HG02798 (cell line): ENCODE results near the gene FAM72B.
A peak's percentile ranks its signal among the peaks of the same experiment; 100 is the strongest.
"Not testable (repeated sequence)": the region's sequence is repeated elsewhere in the genome, so short reads cannot be mapped to it uniquely, and the experiment has no call there.

Source experiments
- ATAC-seq: cut with Tn5 transposase; IDR thresholded peaks from one replicate; pipeline ENCODE4 v1.9.1; 2021; ENCODE audit warnings: mild to moderate bottlenecking; ENCODE audit not compliant: unreplicated experiment, poor library complexity

Gene FAM72B

GRCh38 chr1:121156958-121157603 is 27.1 kb downstream of the FAM72B start:
- not testable (repeated sequence) for ATAC-seq

GRCh38 chr1:121155671-121156358 is 28.3 kb downstream of the FAM72B start:
- not testable (repeated sequence) for ATAC-seq

GRCh38 chr1:121154811-121155210 is 29.3 kb downstream of the FAM72B start:
- ATAC-seq: not testable (repeated sequence)

GRCh38 chr1:121152788-121153187 is 31.4 kb downstream of the FAM72B start:
- ATAC-seq: not testable (repeated sequence)

- not testable (repeated sequence) for ATAC-seq
Observed at GRCh38 chr1:121151294-121151693, 32.8 kb downstream of the FAM72B start.

- ATAC-seq: peak; percentile 54
Observed at GRCh38 chr1:121148489-121149190, 35.5 kb downstream of the FAM72B start.

GRCh38 chr1:121140393-121140792 is 43.7 kb downstream of the FAM72B start:
- not testable (repeated sequence) for ATAC-seq

GRCh38 chr1:121131494-121131893 is 52.6 kb downstream of the FAM72B start:
- not testable (repeated sequence) for ATAC-seq

- not testable (repeated sequence) for ATAC-seq
Observed at GRCh38 chr1:121118480-121118824, 65.7 kb downstream of the FAM72B start.
